Sciatic nerve (tissue), 2 donors: ENCODE results near the gene ACOT11. TPM values are rescaled to one million over a fixed set of nuclear protein-coding genes. Genes with fewer than 3 reads are reported as not detected.
"Not testable (repeated sequence)": the region's sequence is repeated elsewhere in the genome, so short reads cannot be mapped to it uniquely, and the experiment has no call there.

Source experiments
- ATAC-seq: fragments of 200-7000 bp; cut with Tn5 transposase; one replicate; pipeline ENCODE4 v1.9.1; 2020; ENCODE audit warnings: mild to moderate bottlenecking, moderate library complexity
- DNase-seq: peaks from one replicate; pipeline ENCODE4 v3.0.0-alpha.2; 2020; ENCODE audit warnings: low spot score
- intact Hi-C: fragments of 100-400 bp; cut with DNase I; formaldehyde crosslinking; loops from one replicate; pipeline ENCODE4 v1.14.2; 2022
- total RNA-seq: library from RNA; stranded (reverse); fragmentation: NEBNext Ultra II Directional; extraction: Animal tissue kit (Norgen Biotek cat#: 25700); gene quantifications from one replicate; pipeline ENCODE4 v1.2.1, GENCODE V29; 2021
- donor health status: DM: no; HTN: no; CAD: no.
- donor health status: DM: no; HTN: no; CAD: no.

The ACOT11 gene
- total RNA-seq, 1 donor from 2014 or later: 11.9 TPM

DNA sequence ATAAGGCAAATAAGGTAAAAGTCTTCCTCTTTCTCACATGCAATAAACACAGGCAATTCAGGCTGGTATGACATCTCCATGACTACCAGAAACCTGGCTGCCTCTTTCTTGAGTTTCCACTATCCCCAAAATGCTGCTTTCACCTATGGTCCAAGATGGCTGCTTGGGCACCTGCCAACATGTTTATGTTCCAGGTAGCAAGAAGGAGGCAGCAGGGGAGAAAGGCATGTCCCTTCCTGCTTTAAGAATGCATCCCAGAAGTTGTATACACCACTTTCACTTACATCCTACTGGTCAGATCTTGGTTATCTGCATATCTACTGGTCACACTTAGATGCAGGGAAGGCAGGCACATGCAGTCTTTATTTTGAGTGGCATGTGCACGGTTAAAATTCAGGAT, 19.4 kb upstream of the ACOT11 start:
- DNase-seq (peak; percentile 25), ATAC-seq (no peak)
- intact Hi-C loops: no loop called here

DNA sequence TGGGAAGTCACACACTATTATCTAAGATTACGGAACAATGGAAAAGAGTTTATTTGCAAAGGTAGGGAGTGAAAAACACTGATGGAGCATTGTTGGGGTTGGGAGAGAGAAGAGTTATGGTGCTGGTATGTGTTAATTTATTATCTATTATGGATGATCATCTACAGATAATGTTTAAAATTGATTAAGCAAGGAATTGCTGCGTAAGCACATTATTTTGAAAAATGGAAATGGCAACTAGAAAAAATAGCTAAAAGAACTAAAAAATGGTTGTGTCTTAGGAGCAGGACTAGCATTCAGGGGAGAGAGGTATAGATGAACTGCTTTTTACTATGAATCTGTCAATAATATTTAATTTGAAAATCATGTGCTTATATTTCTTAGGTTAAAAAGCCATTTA, 16.0 kb upstream of the ACOT11 start:
- DNase-seq (no peak), ATAC-seq (no peak)
- intact Hi-C loops: no loop called here

DNA sequence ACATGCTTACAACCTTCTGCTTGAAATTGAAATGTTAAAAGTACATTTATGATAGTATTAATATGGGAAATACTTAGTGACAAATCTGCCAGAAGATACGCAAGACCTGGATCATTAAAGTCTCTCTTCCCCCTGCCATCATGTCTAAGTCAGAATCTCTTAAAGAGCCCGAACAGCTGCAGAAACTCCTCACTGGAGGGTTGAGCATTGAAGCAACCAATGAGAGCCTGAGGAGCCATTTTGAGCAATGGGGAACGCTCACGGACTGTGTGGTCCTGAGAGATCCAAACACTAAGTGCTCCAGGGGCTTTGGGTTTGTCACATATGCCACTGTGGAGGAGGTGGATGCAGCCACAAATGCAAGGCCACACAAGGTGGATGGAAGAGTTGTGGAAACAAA, 11.4 kb upstream of the ACOT11 start:
- DNase-seq, ATAC-seq, intact Hi-C loops: not testable (repeated sequence)

GRCh38 chr1:54537611-54538010, 10.4 kb upstream of the ACOT11 start:
- DNase-seq (no peak), ATAC-seq (no peak)
- intact Hi-C loops: no loop called here

DNA sequence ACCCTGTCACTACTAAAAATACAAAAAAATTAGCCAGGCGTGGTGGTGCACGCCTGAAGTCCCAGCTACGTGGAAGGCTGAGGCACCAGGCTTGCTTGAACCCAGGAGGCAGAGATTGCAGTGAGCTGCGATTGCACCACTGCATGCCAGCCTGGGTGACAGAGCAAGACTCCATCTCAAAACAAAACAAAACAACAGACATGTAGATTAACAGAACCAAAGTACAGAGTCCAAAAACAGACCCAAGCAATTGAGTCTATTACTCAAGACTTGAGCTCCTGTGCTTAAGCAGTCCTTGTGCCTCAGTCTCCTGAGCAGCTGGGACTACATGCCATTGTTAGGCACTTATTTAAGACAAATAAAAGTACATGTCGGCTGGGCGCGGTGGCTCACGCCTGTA, 9.5 kb upstream of the ACOT11 start:
- intact Hi-C loops: no loop called here
- DNase-seq (no peak), ATAC-seq (no peak)

- intact Hi-C loops: no loop called here
- peak; percentile 48 for DNase-seq
- ATAC-seq: no peak
Measured at GRCh38 chr1:54540582-54541295, 7.3 kb upstream of the ACOT11 start.

- peak; percentile 74 for DNase-seq
- intact Hi-C loops: no loop called here
- ATAC-seq: peak; percentile 86
Measured at GRCh38 chr1:54542120-54542961, 5.7 kb upstream of the ACOT11 start.

DNA sequence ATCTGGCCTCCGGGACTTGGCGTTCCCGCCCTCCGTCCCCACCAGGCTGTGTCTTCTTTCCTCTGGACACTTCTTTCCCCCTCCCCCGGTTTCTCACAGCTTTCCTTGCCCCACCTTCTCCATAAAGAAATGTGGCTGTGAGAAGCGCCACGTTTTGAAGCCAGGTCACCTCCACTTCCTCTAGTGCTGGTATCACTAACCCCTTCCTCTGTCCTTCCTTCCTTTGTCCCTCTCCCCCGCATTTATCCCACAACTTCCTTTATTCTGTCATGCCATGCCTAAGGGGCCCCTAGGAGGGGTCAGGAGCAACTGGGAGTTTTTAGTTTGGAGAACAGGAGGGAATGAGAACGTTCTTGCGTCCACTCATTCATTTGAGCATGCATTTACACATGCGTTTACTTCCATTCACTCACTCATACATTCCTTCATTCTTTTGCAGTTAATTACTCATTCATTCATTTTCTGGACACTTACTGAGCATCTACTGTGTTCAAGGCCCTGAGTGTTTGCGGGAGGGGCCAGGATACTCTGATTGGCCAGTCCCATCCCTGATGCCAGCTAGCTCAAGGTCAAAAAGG, 5.0 kb upstream of the ACOT11 start:
- no peak for DNase-seq
- intact Hi-C loops: no loop called here
- no peak for ATAC-seq

DNA sequence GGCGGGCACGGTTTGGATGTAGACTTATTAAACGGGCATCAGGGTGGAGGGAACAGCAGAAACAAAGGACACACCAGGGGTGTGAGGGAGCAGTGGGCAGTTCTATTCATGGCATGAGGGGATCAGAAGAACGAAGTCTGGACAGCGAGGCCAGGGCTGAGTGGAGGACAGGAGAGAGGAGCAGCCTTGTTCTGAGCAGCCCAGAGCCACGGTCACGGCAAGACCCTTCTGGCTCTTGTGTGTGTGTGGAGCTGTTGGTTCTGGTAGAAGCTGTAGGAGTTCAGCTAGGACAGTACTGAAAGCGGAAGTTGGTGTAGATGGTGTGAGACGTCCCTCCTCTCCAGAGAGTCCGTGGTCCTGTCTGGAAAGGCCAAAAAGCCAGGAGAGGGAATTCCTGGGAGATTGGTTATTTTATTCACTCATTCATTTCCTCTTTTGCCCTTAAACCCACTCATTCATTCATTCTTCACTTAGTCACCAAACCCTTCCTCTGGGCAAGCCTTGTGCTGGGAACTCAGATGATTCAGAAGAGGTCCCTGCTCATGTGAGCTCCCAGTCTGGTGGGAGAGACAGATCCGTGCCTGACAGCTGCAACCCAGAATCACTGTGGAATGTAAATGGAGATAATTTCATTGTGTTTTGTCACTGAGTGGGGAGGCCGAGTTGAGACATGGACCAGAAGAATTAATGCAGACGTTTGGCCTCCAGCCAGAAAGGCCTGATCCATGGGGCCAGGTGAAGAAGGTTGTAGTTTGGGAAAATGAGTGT, 4.1 kb upstream of the ACOT11 start:
- ATAC-seq: no peak
- DNase-seq: no peak
- intact Hi-C loops: no loop called here

- DNase-seq: no peak
- ATAC-seq: no peak
- intact Hi-C loops: no loop called here
Measured at GRCh38 chr1:54545916-54546635, 2.0 kb upstream of the ACOT11 start.

- ATAC-seq (no peak), DNase-seq (no peak)
- intact Hi-C loops: no loop called here
Measured at GRCh38 chr1:54546651-54547401, 1.2 kb upstream of the ACOT11 start.

DNA sequence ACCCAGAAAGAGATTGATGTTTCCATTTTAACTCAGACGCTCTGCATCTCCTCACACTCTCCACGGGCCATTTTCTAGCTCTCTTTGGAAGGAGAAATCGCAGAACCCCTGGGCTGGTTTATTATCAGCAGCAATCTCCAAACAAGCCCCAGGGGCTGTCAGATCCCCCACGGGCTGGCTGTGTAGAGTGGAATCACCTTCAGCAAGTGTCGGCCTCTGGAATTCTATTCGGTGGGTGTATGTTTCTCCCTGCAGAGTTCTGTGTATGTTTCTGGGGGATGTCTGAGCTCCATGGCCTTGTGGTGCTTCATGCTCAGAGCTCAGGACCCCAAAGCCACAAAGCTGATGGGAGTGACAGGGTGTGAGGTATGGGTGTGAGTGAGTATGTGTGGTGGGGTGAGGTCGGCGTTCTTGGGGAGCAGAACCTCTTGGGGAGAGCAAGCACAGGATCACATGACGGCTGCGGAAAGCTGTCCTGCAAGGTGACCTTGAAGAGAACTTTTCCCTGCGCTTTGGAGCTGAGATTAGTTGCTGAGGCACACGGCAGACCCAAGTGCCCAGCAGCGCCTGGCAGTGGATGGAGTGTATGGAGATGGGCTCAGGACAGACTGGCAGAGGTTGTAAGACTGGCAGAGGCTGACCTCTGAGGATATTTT, 489 bp downstream of the ACOT11 start:
- DNase-seq (no peak), ATAC-seq (no peak)
- intact Hi-C loops: no loop called here

DNA sequence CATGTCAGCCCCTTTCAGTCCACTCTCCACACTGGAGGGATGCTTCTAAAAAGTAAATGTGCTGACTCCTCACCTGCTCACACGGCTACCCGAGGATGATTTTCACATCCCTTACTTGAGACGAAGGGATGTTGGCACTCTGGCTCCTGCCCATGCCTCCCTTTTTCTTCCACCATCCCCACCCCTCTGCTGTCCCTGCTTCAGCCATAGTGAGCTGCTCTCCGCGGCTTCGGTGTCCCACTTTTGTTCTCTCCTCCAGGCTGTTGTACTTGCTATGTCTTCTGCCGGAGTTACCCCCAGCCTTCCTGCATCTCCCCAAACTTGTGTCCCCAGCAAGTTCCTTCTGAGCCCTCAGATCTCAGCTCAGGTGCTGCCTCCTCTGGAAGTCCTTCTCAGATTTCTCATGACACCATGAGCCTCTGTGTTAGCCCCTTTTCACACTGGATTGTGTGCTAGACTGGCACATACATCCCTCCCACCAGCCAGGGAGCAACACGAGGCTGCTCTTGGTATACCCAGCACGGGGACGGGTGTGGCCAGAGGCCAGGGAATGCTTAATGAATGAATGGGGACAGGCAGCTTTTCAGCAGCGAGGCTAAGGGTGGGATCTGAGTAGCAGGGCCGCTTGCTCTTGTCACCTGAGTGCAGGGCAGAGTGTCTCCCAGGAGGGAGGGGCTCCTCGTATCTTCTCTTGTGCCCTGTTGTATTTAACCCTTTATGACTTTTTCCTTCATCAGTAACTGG, 1.3 kb downstream of the ACOT11 start:
- ATAC-seq (no peak), DNase-seq (no peak)
- intact Hi-C loops: no loop called here

DNA sequence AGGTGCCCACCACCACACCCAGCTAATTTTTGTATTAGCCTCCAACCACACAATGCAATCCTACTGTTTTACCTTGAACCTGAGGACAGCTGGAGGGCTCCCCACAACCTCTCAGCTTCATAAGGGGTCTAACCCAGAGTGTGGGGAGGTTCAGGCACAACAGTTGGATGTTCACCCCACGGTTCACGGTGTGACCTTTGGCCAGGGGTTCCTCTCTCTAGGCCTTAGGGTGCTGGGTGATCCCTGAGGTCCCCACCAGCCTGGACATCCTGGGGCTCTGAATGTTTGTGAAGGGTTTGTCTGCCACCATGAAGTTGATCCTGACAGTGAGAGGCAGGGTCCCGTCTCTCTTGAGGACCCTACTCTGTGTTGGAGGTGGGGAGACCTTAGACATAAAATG, 3.9 kb downstream of the ACOT11 start:
- no peak for ATAC-seq
- intact Hi-C loops: no loop called here
- no peak for DNase-seq

DNA sequence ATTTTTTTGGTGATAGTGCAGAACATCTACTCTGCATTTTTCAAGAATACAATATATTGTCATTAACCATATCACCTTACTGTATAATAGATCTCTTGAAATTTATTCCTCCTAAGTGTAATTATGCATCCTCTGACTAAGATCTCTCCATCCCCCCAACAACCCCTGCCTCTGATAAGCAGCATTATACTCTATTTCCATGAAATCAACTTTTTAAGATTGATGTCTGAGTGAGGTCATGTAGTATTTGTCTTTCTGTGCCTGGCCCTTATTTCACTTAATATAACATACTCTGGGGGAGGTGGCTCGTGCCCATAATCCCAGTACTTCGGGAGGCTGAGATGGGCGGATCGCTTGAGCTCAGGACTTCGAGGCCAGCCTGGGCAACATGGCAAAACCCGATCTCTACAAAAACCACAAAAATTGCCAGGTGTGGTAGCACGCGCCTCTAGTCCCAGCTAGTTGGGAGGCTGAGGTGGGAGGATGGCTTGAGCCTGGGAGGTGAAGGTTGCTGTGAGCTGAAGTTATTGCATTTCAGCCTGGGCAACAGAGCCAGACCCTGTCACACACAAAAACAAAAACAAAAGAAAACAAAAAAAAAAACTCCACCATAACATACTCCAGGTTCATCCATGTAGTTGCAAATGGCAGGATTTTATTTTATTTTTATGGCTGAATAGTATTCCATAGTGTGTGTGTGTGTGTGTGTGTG, 5.7 kb downstream of the ACOT11 start:
- ATAC-seq (no peak), DNase-seq (no peak)

GRCh38 chr1:54556110-54556509, 8.1 kb downstream of the ACOT11 start:
- ATAC-seq: no peak
- intact Hi-C loops: no loop called here
- no peak for DNase-seq

More for the DNA sequence above, 5.7 kb downstream of the ACOT11 start:
- intact Hi-C loops: no loop called here
